Measurements from ENCODE around the gene CNTNAP4. TPM values are rescaled to one million over a fixed set of nuclear protein-coding genes. Genes with fewer than 3 reads are reported as not detected.

Gene CNTNAP4
- total RNA-seq, 1 experiment from 2014 or later, result not detected

DNA sequence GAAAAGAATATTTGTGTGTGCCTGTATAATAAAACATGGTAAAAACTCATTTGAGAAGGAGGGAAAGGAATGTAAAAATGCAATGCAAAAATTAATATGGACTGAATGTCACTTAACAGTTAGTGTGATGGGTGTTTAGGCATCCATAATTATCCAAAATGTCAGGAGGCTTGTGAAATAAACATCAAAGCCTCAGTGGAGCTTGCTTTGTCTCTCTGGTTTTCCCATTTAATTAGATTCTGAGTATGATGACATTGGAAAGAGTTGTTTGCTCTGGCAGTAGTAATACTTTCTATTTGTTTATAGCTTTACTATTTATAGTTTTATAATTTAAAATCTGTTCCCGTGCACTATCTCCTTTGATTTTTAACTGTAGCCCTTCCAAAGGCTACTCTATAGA is 51.9 kb downstream of the CNTNAP4 start:
- Histone ChIP-seq H3K4me2 (no peak overlapping the region), H3K27ac (no peak overlapping the region), H3K79me2 (ENCODE audit: low read depth) (no peaks in the 10 kb centered on the region), H3K4me1 (replicated peaks; ENCODE audit: insufficient read depth) (no peaks in the 10 kb centered on the region), H3F3A (ENCODE audit: insufficient read depth, low read depth) (no peaks in the 10 kb centered on the region), H2AFZ (no peak overlapping the region), H3K4me3 (no peak overlapping the region), H3K27me3 (ENCODE audit: insufficient read depth, low read depth) (no peaks in the 10 kb centered on the region), H3K9me3 (ENCODE audit: insufficient read depth, low read depth) (no peaks in the 10 kb centered on the region), H4K20me1 (ENCODE audit: insufficient read depth) (no peaks in the 10 kb centered on the region), H3K9me2 (ENCODE audit: insufficient read depth) (no peaks in the 10 kb centered on the region), H3K36me3 (ENCODE audit: low read depth) (no peaks in the 10 kb centered on the region)
- no TSS peak for BruUV-seq (replicated peaks)
- POLR2A ChIA-PET (ENCODE audit: unreplicated experiment), result no interaction called here
- no peak for DNase-seq
- CTCF ChIA-PET, result no interaction called here
- intact Hi-C loops (cut with micrococcal nuclease; ENCODE audit: unreplicated experiment), result no loop called here
- TF ChIP-seq EZH2 (IDR thresholded peaks at IDR 0.05; ENCODE audit: low read depth), result no peak
- TF ChIP-seq, protein P1, sequence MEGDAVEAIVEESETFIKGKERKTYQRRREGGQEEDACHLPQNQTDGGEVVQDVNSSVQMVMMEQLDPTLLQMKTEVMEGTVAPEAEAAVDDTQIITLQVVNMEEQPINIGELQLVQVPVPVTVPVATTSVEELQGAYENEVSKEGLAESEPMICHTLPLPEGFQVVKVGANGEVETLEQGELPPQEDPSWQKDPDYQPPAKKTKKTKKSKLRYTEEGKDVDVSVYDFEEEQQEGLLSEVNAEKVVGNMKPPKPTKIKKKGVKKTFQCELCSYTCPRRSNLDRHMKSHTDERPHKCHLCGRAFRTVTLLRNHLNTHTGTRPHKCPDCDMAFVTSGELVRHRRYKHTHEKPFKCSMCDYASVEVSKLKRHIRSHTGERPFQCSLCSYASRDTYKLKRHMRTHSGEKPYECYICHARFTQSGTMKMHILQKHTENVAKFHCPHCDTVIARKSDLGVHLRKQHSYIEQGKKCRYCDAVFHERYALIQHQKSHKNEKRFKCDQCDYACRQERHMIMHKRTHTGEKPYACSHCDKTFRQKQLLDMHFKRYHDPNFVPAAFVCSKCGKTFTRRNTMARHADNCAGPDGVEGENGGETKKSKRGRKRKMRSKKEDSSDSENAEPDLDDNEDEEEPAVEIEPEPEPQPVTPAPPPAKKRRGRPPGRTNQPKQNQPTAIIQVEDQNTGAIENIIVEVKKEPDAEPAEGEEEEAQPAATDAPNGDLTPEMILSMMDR (conservative IDR thresholded peaks at IDR 0.05), result no peak

DNA sequence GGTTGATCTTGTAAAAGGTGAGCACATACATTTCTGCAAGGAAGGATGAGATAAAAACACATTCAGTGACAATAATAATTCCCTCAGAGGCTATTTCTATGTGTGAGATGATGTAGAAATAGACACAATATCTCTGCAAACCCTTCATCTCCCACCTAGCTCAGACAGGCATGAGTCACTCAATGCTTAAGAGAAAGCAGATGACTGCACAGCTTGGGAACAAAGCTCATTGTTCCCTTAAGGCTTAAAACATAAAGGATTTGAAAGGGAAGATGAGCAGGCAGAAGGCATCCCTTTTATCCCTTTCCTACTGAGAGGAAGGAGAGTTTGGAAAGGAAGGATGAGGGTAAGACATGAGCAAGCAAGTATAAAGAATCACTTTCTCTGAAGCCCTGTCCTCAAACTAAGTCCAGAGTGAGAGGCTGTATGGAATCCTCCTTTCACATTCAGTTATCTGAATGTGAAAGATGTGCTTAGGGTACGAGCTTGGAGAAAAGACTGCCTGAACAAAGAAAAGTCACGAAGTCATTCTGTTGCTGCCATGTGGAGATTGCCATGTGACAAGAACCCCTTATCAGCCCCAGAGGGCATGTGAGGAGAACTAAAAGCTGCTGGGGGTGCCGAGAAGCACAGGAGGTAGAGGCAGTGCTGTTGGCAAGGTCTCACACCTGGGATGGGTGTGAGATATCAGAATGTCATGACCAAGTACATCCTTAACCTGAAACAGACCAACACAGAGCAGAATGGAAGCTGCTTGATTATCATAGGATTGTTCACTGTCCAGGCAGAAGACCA is 58.2 kb downstream of the CNTNAP4 start:
- no peak for TF ChIP-seq EZH2 (IDR thresholded peaks at IDR 0.05; ENCODE audit: low read depth)
- TF ChIP-seq, protein P1 (conservative IDR thresholded peaks at IDR 0.05), result no peak
- Histone ChIP-seq H3K27me3 (ENCODE audit: insufficient read depth, low read depth) (no peaks in the 10 kb centered on the region), H3F3A (ENCODE audit: insufficient read depth, low read depth) (no peaks in the 10 kb centered on the region), H3K9me3 (ENCODE audit: insufficient read depth, low read depth) (no peaks in the 10 kb centered on the region), H3K9me2 (ENCODE audit: insufficient read depth) (no peaks in the 10 kb centered on the region), H2AFZ (no peak overlapping the region), H3K79me2 (ENCODE audit: low read depth) (no peaks in the 10 kb centered on the region), H3K27ac (no peak overlapping the region), H3K4me1 (replicated peaks; ENCODE audit: insufficient read depth) (no peaks in the 10 kb centered on the region), H3K4me3 (no peak overlapping the region), H4K20me1 (ENCODE audit: insufficient read depth) (no peaks in the 10 kb centered on the region), H3K36me3 (ENCODE audit: low read depth) (no peaks in the 10 kb centered on the region), H3K4me2 (no peak overlapping the region)
- BruUV-seq (replicated peaks), result no TSS peak
- intact Hi-C loops (cut with micrococcal nuclease; ENCODE audit: unreplicated experiment), result no loop called here
- ChIA-PET POLR2A (ENCODE audit: unreplicated experiment) (no interaction called here), CTCF (no interaction called here)
- DNase-seq, result no peak

DNA sequence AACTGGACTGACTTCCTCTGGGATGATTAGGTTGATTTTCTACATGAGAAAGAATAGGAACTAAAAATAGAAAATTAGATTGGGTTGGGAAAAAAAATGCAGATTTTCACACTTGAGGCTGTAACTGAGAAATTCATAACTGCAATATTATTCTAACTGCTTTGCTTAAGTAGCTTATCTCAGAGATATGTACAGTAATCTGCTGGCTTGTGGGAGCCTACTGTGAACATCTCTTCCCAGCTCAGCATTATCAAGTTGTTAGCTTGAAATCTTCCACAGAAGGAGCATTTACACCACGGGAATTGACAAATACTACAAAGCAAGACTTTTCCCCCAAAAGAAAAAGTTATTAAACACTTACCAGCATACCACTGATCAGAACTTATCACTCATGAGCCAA is 58.9 kb downstream of the CNTNAP4 start:
- H3F3A ChIP-seq (ENCODE audit: insufficient read depth, low read depth), result no peaks in the 10 kb centered on the region
- TF ChIP-seq, protein P1 (conservative IDR thresholded peaks at IDR 0.05), result no peak
- TF ChIP-seq EZH2 (IDR thresholded peaks at IDR 0.05; ENCODE audit: low read depth), result no peak
- H3K27ac ChIP-seq, result no peak overlapping the region
- no peak for DNase-seq
- intact Hi-C loops (cut with micrococcal nuclease; ENCODE audit: unreplicated experiment), result no loop called here
- no peaks in the 10 kb centered on the region for H3K79me2 ChIP-seq (ENCODE audit: low read depth)
- ChIA-PET POLR2A (ENCODE audit: unreplicated experiment) (no interaction called here), CTCF (no interaction called here)
- no TSS peak for BruUV-seq (replicated peaks)
- H3K36me3 ChIP-seq (ENCODE audit: low read depth), result no peaks in the 10 kb centered on the region
- H3K9me3 ChIP-seq (ENCODE audit: insufficient read depth, low read depth), result no peaks in the 10 kb centered on the region
- H3K4me3 ChIP-seq, result no peak overlapping the region
- H3K4me1 ChIP-seq (replicated peaks; ENCODE audit: insufficient read depth), result no peaks in the 10 kb centered on the region
- no peaks in the 10 kb centered on the region for H4K20me1 ChIP-seq (ENCODE audit: insufficient read depth)
- H3K4me2 ChIP-seq, result no peak overlapping the region
- no peaks in the 10 kb centered on the region for H3K9me2 ChIP-seq (ENCODE audit: insufficient read depth)
- H2AFZ ChIP-seq, result no peak overlapping the region
- no peaks in the 10 kb centered on the region for H3K27me3 ChIP-seq (ENCODE audit: insufficient read depth, low read depth)
